ENCODE data around the gene STAC3.

Gene STAC3

DNA sequence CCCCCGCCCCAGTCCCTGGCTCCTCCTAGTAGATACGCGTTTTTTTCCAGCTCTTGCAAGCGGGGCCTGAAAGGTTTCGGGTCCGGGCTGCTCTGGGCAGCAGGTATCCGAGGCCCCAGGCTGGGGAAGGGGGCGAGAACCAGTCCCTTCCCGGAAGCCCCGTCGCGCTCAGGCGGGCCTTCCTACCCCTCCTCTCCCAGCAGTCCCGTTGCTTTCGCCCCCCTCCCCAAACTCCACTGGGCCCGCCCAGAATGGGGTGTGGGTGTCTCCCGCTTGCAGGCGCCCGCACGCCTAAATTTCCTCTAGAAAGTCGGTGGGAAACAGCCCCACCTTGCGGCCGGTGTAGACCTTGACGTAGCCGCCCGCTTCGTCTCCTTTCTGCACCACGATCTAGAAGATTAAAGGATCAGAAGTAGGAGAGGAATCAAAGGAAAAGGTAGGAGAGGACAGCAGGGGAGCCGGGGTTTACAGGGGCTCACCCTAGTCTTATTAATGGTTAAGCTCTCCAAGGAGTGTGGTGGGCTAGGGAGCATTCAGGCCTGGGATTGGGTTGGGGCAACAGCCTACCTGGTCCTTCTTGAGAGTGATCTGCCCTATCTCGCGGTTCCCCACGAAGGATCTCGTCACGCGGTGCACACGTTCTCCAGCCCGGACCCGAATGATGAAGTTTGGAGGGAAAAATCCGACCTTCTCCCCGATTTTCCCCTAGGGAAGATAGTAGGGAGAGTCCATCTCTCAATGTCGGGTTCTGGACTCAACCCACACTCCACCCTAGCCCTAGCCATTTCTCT is 7.3 kb downstream of the STAC3 start:
- Histone ChIP-seq H3K4me1 (peaks cover 17% of the 10 kb centered on the region), H3K27me3 (ENCODE audit: low read depth) (no peaks in the 10 kb centered on the region), H3K4me3 (peak overlapping the region; percentile 36), H3K9me3 (no peaks in the 10 kb centered on the region), H3K36me3 (replicated peaks) (no peaks in the 10 kb centered on the region)
- peak; percentile 74 to 92 for DNase-seq (ENCODE audit: low spot score in 2 of 2)
- in situ Hi-C loops (cut with MboI; ENCODE audit: low sequenced_read_pairs) = no loop called here

DNA sequence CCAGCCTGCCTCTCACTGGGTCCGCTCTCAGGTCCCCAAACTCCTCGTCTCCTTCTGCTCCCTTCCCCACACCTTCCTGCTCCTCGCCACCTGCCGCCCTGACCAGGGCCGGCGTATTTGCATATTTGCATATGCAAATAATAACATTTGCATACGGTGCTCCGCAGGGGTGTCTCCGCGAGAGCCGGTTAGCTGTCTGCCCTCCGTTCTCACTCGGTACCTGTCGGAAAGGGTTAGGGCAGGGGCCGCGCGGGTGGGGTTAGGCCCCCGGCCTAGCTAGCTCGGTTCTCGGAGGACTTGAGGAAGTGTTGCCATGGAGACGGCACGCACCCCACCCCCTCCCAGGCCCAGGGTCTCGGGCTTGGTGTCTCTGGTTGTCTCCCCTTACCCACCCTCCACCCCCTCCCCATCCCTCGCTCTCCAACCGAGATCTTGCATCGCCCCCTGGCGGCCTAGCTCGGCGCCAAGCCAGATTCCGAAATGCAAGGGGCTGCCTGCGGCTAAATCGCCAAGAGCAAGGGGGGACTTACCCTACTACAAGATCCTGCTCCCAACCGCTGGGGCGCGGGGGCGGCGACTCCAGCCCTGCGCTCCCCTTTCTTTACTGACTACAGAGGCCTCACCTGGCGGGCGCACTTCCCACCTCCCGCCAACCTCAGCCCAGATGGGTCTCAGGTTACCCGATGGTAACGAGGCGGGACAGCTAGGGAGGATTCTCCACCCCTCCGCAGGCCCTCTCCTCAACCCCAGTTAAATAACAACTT is 8.1 kb downstream of the STAC3 start:
- no peaks in the 10 kb centered on the region for H3K27me3 ChIP-seq (ENCODE audit: low read depth)
- peak; percentile 34 to 90 for DNase-seq (ENCODE audit: low spot score in 2 of 2)
- in situ Hi-C loops (cut with MboI; ENCODE audit: low sequenced_read_pairs) = no loop called here

DNA sequence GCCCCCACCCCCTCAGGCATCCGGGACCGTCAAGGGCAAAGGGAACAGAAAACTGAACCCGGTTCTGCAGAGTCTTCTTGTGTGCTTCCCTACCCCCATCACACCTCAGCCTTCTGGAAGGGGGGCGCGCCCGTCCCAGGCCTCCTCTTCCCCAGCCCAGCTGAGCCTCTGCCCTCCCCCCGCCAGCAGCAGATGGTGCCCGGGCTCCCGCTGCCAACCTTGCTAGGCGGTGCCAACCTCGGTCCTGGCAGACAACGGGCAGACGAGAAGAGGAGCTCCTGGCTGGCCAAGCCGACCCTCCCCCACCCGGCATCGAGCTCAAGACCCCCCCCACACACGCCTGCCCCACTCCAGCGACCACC is 8.7 kb downstream of the STAC3 start:
- no peak for DNase-seq (ENCODE audit: low spot score in 2 of 2)
- no peaks in the 10 kb centered on the region for H3K27me3 ChIP-seq (ENCODE audit: low read depth)
- no peak overlapping the region for H3K4me3 ChIP-seq

More for the DNA sequence above, 8.1 kb downstream of the STAC3 start:
- Histone ChIP-seq H3K9me3 (no peaks in the 10 kb centered on the region), H3K4me1 (peaks cover 22% of the 10 kb centered on the region), H3K4me3 (peak overlapping the region; percentile 36), H3K36me3 (replicated peaks) (no peaks in the 10 kb centered on the region)

DNA sequence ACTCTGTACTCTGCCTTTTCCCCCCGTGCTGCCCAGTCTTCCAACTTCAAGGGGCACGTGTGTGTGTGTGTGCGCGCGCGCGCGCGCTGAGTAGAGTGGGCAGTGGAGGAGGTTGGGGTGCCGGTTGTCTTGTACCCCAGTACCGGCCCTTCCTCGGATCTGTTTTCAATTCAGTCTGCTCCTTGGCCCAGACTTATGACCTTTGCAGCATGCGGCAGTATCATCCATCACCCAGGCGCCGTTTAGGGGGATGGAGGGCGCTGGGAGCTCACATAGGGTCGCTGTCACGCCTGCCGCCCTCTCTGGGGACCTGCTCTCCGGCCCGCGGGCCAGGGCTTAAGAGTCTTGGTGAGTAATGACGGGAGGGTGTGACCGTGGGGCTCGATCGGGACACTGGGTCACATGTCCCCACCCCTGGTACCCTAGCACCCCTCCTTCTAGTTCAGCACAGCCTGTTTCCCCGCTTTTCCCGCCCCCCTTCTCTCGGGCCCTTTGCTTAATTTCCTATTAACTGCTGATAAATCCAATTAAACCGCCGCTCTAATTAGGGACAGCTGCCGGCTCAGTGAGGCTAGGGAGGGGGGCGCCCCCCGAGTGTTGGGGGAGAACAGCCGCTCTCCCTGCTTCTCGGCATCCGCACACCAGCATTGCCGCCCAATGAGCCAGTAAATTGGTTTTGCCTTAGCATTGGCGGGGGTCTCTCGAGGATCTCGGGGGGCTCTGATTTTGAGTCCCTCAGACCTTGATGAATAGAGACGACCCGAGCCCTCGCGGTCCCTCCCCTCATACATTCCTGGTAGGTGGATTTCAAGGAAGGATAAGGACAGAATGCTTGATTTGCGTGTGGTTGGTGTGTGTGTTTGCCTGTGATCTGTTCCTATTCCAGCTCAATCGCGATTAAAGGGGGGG is 9.3 kb downstream of the STAC3 start:
- H3K4me3 ChIP-seq = peak overlapping the region; percentile 54
- no peaks in the 10 kb centered on the region for H3K27me3 ChIP-seq (ENCODE audit: low read depth)
- H3K4me1 ChIP-seq = peaks cover 22% of the 10 kb centered on the region
- DNase-seq (ENCODE audit: low spot score in 2 of 2) = no peak
- H3K36me3 ChIP-seq (replicated peaks) = no peaks in the 10 kb centered on the region
- in situ Hi-C loops (cut with MboI; ENCODE audit: low sequenced_read_pairs) = no loop called here
- H3K9me3 ChIP-seq = no peaks in the 10 kb centered on the region

More for the DNA sequence above, 8.7 kb downstream of the STAC3 start:
- peaks cover 22% of the 10 kb centered on the region for H3K4me1 ChIP-seq
- no peaks in the 10 kb centered on the region for H3K36me3 ChIP-seq (replicated peaks)
- H3K9me3 ChIP-seq = no peaks in the 10 kb centered on the region
- in situ Hi-C loops (cut with MboI; ENCODE audit: low sequenced_read_pairs) = no loop called here

DNA sequence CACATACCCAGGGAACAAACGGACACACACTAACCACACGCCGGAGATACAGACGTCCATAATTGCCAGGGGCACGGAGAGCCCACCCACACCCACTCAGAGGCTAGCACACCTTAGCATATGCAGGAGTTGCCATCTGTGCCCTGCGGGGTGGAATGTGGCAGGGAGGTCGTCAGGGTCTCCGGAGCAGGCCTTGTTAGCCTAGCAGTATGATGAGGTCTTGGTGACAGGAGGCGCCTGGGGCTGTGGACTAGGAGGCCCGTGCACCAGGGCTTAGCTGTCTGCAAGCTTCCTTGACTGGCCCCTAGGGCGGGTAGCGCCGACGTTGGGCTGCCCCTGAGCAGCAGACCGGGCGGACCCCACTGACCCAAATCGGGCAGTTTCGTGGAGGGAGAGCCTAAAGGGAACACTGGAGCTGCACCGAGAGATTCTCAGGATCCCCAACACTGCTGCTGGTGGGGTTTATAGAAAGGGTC is 10.0 kb downstream of the STAC3 start:
- Histone ChIP-seq H3K9me3 (no peaks in the 10 kb centered on the region), H3K4me1 (peaks cover 22% of the 10 kb centered on the region), H3K27me3 (ENCODE audit: low read depth) (no peaks in the 10 kb centered on the region), H3K4me3 (peak overlapping the region; percentile 54), H3K36me3 (replicated peaks) (no peaks in the 10 kb centered on the region)
- in situ Hi-C loops (cut with MboI; ENCODE audit: low sequenced_read_pairs) = no loop called here
- peak in 1 of 2 experiments; percentile 66 for DNase-seq (ENCODE audit: low spot score in 2 of 2)

DNA sequence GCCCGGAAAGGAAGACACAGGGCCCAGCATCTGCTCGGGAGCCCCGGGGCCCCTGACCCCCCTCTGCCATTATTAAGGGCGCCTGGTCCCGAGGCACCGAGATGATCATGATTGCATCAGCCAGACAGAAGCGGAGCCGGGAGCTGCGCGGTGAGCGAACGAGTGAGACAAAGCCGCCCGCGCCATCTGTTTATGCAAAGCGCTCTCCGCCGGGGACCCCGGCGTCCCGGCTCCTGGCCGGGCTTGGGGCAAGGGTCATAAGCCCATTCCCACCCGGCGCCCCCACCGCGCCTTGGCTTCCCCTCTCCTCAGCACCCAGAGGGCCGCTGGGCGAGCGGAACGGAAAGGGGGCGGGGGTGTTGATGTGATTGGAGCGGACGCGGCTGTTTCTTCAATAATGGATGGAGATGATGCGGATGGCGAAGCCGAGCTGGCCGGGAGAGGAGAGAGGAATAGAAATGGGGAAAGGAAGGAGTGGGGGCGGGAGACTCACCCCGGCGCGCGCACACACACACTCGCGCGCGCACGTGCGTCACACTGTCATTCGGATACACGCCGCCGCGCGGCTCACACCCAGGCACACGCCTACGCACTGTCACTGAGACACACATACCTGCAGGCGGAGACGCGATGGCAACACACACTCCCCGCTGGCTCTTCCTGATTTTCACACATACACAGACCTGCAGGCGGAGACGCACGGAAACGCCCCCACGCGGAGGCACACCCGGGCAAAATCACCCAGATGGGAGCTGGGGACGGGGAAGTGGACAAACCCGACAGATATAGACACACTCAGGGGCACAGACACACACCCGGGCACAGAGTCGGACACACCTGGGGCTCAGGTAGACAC is 10.7 kb downstream of the STAC3 start:
- in situ Hi-C loops (cut with MboI; ENCODE audit: low sequenced_read_pairs) = no loop called here
- H3K4me3 ChIP-seq = peak overlapping the region; percentile 54
- peak; percentile 56 to 75 for DNase-seq (ENCODE audit: low spot score in 2 of 2)
- no peaks in the 10 kb centered on the region for H3K27me3 ChIP-seq (ENCODE audit: low read depth)
- H3K9me3 ChIP-seq = no peaks in the 10 kb centered on the region
- H3K36me3 ChIP-seq (replicated peaks) = peaks cover 5% of the 10 kb centered on the region
- H3K4me1 ChIP-seq = peaks cover 22% of the 10 kb centered on the region

DNA sequence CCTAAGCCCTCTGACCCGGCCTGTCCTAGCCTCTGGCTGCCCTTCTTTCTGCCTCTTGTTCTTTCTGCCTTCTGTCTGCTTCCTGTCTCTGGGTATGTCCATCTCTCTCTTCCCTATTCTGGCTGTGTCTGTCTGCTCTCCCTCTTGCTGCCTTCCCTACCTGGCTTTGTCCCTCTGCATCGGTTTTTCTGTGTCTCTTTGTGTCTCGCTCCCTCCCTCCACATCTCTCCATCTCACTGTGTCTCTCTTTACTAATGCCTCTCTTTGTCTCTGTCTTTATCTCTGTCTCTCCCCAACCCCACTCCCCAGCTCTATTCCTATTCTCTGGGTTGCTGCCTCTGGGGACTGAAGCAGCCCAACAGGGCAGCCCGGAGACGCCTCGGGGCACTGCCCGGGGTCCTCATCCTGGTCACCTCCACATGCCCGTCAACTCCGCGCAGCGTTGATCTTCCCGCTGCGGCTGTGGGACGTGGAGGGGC is 11.4 kb downstream of the STAC3 start:
- DNase-seq (ENCODE audit: low spot score in 2 of 2) = no peak
- H3K36me3 ChIP-seq (replicated peaks) = peaks cover 11% of the 10 kb centered on the region
- peak overlapping the region; percentile 54 for H3K4me3 ChIP-seq
- H3K9me3 ChIP-seq = no peaks in the 10 kb centered on the region
- in situ Hi-C loops (cut with MboI; ENCODE audit: low sequenced_read_pairs) = no loop called here
- H3K4me1 ChIP-seq = peaks cover 22% of the 10 kb centered on the region
- H3K27me3 ChIP-seq (ENCODE audit: low read depth) = no peaks in the 10 kb centered on the region

DNA sequence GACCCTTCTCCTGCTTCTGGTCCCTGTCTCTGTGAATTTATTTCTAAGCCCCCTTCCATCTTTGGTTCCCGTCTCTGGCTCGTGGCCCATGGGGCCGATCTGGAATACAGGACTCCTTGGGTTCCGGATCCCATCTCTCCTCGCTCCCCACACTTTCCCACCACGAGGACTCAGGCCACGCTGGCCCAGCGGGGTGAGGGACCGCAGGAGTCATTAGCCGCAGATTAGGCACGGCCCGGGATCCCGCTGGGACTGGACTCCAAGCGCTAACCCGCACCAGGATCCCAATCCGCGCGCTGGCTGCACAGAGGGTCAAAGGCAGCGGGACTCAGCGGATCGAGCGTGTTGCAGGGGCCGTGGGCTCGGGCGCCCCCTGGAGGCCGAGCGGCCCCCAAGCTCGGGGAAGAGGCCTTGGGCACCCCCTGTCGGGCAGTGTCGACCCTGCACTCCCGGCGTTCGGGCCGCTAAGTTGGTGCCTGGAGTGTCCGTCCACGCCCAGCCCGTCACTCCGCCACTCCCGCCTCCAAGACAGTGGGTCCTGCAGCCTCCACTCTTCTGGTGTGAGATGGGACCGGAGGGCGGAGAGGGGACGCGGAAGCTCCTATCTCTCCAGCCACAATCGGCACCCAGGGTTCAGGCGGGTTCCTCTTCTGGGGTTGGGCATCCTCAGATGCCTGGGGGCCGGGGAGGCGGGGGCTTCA is 12.0 kb downstream of the STAC3 start:
- peak; percentile 80 to 93 for DNase-seq (ENCODE audit: low spot score in 2 of 2)
- peaks cover 22% of the 10 kb centered on the region for H3K4me1 ChIP-seq
- H3K27me3 ChIP-seq (ENCODE audit: low read depth) = no peaks in the 10 kb centered on the region
- peaks cover 18% of the 10 kb centered on the region for H3K36me3 ChIP-seq (replicated peaks)
- H3K9me3 ChIP-seq = no peaks in the 10 kb centered on the region
- in situ Hi-C loops (cut with MboI; ENCODE audit: low sequenced_read_pairs) = no loop called here
- H3K4me3 ChIP-seq = peak overlapping the region; percentile 54

DNA sequence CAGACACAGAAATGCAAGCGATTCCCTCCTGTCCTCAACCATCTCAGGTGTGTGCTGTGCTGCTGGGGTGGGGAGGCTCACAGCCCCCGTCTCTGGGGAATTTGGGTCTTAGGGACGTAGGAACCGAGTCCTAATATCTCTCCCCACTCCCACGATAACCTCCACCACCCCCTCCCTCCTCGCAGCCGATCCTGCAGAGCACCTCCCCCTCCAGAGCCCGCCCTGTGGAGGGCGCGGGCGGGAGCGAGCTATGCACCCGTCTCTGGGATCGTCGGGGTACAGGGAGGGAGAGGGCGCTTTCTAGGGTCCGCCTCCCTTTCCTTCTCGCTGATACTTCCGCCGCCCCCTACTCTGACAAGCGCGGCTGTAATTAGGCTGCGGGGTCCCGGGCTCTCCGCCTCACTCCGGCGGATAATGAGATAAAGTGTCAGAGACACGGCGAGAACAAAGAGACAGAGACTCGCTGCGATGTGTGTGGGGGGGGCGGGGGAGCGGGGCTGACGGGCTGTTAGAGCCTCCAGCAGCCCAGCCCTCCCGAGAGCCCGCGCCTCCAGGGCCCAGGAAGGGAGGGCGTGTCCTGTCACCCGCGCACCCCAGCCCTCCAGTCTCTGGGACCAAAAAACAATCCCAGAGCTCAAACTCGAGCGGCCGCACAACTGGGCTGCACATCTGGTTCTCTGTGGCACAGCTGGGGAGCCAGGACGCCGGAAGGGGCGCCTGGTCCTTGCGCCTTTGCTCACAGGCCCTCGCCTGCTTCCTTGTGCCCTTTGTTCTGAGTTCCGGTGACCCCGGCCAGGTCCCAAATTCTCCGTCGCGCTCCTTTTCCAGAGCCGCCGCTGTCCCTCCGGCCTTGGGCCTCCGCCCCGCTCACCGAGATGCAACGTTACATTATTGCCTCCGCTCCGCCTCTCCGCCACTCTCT is 12.8 kb downstream of the STAC3 start:
- Histone ChIP-seq H3K27me3 (ENCODE audit: low read depth) (no peaks in the 10 kb centered on the region), H3K36me3 (replicated peaks) (peaks cover 26% of the 10 kb centered on the region), H3K4me3 (peak overlapping the region; percentile 54), H3K9me3 (no peaks in the 10 kb centered on the region), H3K4me1 (peaks cover 22% of the 10 kb centered on the region)
- in situ Hi-C loops (cut with MboI; ENCODE audit: low sequenced_read_pairs) = no loop called here
- peak in 1 of 2 experiments; percentile 40 for DNase-seq (ENCODE audit: low spot score in 2 of 2)

DNA sequence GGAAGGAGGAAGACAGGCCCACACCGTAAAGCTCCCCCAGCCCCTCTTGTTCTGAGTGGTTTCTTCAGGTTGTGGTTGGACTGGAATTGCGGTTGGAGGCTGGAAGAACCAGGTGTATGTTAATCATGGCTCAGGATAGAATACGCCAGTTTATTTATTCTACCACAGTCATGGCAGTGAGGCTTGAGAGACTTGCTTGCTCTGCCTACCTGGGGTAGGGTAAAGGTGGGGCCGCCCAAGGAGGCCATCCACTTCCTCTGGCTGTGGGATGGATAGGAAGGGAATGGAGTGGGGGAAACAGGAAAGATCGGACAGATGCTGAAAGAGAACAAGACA is 13.4 kb downstream of the STAC3 start:
- H3K4me3 ChIP-seq = no peak overlapping the region
- in situ Hi-C loops (cut with MboI; ENCODE audit: low sequenced_read_pairs) = no loop called here
- no peak for DNase-seq (ENCODE audit: low spot score in 2 of 2)
- peaks cover 20% of the 10 kb centered on the region for H3K4me1 ChIP-seq
- H3K9me3 ChIP-seq = no peaks in the 10 kb centered on the region
- H3K36me3 ChIP-seq (replicated peaks) = peaks cover 32% of the 10 kb centered on the region
- H3K27me3 ChIP-seq (ENCODE audit: low read depth) = no peaks in the 10 kb centered on the region

DNA sequence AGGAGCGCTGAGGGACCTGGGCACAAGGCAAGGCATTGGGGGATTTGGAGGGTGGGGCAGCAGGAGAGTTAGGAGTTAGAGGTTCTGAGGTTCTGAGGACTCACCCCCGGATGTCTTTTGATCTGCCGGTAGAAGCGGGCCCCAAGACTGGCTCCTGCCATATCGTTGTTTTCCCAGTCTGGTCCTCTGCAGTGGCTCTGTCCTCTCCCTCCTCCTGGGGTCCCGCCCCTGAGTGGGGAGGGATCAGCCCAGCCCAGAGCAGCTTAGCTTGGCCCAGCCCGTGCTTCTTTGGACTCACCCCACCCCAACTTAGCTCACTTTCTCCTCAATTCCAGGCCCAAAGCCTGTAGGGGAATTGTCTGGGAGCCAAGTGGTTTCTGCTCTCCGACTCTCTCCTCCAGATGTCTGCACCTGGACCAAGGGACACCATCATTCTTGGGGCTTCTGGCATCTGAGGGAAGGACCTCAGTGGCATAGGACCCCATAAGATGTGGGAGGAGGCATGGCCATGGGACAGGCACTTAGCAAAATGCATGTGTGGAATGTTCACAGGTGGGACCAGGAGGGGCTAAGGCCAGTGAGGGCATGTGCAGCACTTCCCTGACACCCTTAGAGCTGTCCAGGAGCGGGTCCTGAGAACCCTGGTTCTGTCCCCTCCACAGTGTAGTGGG is 13.9 kb downstream of the STAC3 start:
- no peaks in the 10 kb centered on the region for H3K9me3 ChIP-seq
- H3K4me3 ChIP-seq = no peak overlapping the region
- peak in 1 of 2 experiments; percentile 45 for DNase-seq (ENCODE audit: low spot score in 2 of 2)
- H3K36me3 ChIP-seq (replicated peaks) = peaks cover 37% of the 10 kb centered on the region
- H3K27me3 ChIP-seq (ENCODE audit: low read depth) = no peaks in the 10 kb centered on the region
- H3K4me1 ChIP-seq = peaks cover 20% of the 10 kb centered on the region
- in situ Hi-C loops (cut with MboI; ENCODE audit: low sequenced_read_pairs) = no loop called here
